GM19452 (cell line): ENCODE measurements around the gene ZBTB7C.
"Not testable (repeated sequence)": the region's sequence is repeated elsewhere in the genome, so short reads cannot be mapped to it uniquely, and the experiment has no call there.

Experiments
- ATAC-seq: cut with Tn5 transposase; IDR thresholded peaks from one replicate; pipeline ENCODE4 v1.9.1; 2021; ENCODE audit not compliant: unreplicated experiment

The ZBTB7C gene

GRCh38 chr18:48303883-48304282 is 105.3 kb downstream of the ZBTB7C start:
- no peak for ATAC-seq

- no peak for ATAC-seq
Measured at GRCh38 chr18:48302736-48303135, 106.4 kb downstream of the ZBTB7C start.

- ATAC-seq = no peak
Measured at GRCh38 chr18:48300463-48300961, 108.7 kb downstream of the ZBTB7C start.

GRCh38 chr18:48297139-48297538 is 112.0 kb downstream of the ZBTB7C start:
- no peak for ATAC-seq

DNA sequence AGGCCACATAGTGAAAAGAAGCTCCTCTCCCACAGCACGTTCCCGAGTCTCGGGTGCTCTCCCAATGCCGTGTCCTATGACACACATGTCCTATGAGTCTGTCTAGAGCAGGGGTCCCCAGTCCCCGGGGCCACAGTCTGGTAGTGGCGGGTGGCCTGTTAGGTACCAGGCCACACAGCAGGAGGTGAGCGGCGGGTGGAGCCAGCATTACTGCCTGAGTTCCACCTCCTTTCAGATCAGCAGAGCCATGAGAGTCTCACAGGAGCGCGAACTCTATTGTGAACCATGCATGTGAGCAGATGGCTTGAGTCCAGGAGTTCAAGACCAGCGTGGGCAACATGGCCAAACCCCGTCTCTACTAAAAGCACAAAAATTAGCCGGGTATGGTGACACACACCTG is 112.6 kb downstream of the ZBTB7C start:
- no peak for ATAC-seq

GRCh38 chr18:48295586-48296311 is 113.4 kb downstream of the ZBTB7C start:
- no peak for ATAC-seq

DNA sequence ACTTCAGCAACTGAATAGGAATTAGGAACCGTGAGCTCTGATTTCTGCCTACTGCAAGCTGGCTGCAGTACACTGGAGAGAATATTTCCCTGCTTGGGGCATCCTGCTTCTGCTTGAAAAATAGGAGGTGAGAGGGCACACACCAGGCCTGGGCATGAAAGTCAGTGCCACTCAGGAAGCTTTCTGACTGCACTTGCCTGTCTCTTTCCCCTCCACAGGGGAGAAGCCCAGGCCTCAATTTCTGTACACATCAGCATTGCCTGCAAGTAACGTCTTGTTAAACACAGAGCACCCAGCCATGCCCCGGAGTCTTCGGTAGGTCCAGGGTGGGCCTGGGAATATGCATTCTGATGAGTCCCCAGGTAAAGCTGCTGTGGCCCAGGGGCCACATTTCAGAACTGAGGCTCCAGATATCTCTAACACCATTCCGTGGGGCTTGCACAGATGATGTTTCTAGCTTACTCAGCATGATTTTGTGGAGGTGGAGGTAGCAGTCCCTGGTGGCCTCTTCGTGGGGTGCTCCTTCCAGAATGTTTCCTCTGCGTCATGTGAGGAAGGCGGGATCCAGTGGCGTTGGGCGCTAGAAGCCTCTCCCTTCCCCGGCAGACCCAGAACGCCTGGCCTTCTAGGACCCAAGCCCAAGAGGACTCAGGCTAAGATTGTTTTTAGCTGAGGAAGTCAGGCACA is 114.1 kb downstream of the ZBTB7C start:
- no peak for ATAC-seq

- no peak for ATAC-seq
Measured at GRCh38 chr18:48293954-48294898, 115.0 kb downstream of the ZBTB7C start.

DNA sequence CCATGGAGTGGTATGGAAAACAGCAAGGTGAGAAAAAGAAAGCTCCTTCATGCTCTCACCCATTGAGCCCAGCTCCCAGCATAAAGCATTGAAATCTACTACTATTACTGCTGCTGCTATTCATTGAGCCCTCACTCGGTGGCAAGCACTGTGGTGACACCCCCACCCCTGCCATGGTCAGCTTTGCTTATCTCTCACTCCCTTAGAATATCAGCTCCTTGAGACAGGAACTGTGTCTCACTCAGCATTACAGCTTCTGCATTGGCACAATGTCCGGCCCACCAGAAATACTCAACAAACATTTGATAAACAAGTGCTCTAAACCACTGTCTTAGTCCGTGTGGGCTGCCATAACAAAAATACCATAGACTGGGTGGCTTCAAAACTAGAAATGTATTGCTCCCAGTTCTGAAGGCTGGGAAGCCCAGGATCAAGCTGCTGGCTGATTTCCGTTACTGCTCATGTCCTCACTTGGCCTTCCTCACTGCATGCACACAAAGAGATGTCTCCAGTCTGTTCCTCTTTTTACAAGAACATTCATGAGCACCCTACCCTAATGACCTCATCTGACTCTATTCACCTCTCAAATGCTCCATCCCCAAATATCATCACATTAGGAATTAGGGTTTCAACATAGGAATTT is 116.3 kb downstream of the ZBTB7C start:
- ATAC-seq = no peak

GRCh38 chr18:48292229-48292628 is 117.0 kb downstream of the ZBTB7C start:
- ATAC-seq = no peak

DNA sequence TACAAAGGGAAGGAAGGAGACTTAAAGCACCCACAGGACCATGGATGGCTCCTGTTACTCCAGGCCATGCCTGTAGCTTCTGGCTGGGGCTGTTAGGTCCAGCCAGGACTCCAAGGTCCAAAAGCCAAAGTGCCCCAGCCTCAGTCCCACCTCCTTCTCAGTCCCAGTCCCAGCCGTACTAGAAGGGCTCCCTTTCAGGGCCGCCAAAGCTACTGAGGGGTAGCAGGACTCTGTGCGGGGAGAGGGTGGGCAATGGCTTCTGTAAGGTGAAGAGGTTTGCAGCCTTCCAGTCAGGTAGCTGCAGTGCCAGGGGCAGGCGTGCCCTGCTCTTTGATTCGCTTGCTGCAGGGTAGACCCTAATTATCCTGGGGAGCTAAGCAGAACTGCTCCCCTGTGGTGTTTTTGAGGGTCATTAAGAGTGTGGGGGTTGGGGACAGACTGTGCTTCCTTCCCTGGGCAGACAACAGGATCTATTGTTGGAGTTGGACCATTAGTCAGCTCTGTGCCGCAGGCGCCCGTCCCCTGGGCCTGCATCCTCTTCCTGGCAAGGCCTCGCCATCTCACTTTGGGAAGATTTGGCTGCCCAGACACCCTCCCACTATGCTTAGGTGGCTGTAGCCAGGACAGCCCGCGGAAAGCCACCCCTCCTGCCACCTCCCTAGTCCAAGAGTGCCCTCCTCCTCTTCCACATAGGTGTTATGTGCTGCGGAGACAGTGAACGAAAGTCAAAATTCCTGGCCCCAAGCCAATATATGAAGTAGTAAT is 118.8 kb downstream of the ZBTB7C start:
- no peak for ATAC-seq

- ATAC-seq = no peak
Measured at GRCh38 chr18:48284743-48285142, 124.4 kb downstream of the ZBTB7C start.

GRCh38 chr18:48284011-48284410 is 125.2 kb downstream of the ZBTB7C start:
- not testable (repeated sequence) for ATAC-seq

DNA sequence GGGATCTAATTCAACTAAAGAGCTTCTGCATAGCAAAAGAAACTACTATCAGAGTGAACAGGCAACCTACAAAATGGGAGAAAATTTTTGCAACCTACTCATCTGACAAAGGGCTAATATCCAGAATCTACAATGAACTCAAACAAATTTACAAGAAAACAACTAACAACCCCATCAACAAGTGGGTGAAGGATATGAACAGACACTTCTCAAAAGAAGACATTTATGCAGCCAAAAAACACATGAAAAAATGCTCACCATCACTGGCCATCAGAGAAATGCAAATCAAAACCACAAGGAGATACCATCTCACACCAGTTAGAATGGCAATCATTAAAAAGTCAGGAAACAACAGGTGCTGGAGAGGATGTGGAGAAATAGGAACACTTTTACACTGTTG is 127.7 kb downstream of the ZBTB7C start:
- ATAC-seq = not testable (repeated sequence)

DNA sequence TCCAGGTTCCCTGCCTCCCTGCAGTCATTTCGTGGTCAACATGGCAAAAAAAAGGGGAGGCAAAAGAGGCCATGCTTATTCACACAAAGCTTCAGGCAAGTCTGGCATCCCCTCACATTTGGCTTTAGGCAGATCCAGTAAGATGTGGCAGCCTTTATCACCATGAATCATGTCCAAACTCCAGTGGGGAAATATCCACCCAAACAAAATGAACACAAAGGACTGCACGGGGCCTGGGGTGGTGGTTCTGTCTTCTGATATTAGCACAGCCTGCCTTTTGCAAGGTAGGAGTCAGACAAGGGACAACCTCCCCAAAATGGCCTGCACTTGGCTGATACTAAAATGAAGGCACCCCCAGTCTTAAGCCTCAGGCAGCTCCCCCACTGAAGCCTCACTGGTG is 129.9 kb downstream of the ZBTB7C start:
- no peak for ATAC-seq

DNA sequence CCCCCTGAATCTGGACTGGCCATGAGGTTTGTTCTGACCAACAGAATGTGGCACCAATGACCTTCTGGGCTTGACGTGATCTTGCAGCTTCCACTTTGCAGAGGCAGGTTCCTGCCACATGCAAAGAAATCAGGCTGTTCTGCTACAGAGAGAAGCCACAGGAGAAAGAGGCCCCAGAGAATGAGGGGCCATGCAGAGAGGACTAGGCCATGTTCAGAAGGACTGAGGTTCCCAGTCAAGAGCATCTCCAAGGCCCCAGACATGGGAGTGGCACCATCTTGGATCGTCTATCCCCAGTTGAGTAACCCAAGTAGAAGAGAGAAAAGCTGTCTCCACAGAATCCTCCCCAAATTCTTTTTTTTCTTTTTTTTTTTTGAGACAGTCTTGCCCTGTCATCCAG is 131.1 kb downstream of the ZBTB7C start:
- no peak for ATAC-seq

GRCh38 chr18:48274301-48274700 is 134.9 kb downstream of the ZBTB7C start:
- no peak for ATAC-seq

DNA sequence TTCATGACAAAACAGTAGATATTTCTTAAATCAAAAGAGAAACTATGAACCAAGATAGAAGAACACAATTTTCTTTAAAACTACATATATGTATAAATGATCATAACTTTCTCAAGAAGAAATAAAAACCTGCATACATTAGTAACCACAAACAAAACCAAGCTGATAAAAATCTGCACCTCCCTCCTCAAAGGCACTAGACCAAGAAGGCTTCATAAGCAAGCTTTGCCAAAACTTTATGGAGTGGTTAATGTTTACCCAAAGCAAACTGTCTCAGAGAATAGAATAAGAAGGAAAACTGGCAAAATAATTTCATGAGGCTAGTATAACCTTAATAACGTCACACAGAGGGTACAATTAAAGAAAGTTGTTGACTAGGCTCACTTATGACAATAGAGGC is 138.3 kb downstream of the ZBTB7C start:
- no peak for ATAC-seq

GRCh38 chr18:48265328-48265727 is 143.9 kb downstream of the ZBTB7C start:
- ATAC-seq = no peak
